ENCODE measurements around the gene FLNC.

DNA sequence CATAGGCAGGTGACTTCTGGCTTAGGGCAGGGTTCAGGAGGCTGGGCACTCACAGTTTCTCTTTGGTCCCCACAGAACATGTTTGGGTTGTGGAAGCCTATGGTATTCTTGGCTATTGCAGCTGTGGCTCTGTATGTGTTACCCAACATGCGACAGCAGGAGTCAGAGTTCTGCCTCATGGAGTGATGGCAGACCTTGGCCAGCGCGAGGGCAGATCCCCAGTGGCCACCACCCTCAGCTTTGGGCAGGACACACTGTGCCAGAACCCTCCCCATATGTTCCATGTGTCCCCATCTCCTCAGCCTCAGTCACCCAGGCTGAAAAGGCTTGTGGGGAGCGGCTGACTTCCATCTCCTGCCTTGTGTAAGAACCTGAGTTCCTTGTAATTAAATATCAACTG is 8.5 kb upstream of the FLNC start:
- TF ChIP-seq CTCF (IDR thresholded peaks at IDR 0.05) (no peak), EZH2 (IDR thresholded peaks at IDR 0.05) (no peak), EZH2phosphoT487 (IDR thresholded peaks at IDR 0.05) (no peak)
